HG02798 (cell line): ENCODE results near the gene ARTN.

Experiments used
- ATAC-seq: cut with Tn5 transposase; IDR thresholded peaks from one replicate; pipeline ENCODE4 v1.9.1; 2021; ENCODE audit warnings: mild to moderate bottlenecking; ENCODE audit not compliant: unreplicated experiment, poor library complexity

The ARTN gene, protein sequence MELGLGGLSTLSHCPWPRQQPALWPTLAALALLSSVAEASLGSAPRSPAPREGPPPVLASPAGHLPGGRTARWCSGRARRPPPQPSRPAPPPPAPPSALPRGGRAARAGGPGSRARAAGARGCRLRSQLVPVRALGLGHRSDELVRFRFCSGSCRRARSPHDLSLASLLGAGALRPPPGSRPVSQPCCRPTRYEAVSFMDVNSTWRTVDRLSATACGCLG

DNA sequence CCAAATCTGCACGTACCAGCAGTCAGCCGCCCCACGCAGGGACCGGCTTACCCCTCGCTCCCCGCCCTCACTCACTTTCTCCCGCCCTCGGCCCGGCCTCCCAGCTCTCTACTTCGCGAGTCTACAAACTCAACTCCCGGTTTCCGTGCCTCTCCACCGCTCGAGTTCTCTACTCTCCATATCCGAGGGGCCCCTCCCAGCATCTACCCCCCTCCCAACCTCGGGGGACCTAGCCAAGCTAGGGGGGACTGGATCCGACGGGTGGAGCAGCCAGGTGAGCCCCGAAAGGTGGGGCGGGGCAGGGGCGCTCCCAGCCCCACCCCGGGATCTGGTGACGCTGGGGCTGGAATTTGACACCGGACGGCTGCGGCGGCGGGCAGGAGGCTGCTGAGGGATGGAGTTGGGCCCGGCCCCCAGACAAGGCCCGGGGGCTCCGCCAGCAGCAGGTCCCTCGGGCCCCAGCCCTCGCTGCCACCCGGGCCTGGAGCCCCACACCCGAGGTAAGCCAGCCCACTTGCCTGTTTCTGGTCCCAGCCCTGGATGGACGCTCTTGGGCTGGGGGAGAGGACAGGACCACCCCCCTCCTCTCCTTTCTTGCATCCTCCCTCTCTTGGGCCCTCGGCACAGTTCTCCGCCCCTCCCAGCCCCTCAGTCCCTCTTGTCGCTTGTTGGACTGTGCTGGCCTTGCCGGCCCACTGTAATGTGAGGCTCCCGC lies at the start of gene ARTN:
ARTN (plus strand) TSS at position 416 of the 715 bp plus-strand sequence. CDS start 1,856 bp downstream, outside the sequence.
- no peak for ATAC-seq

DNA sequence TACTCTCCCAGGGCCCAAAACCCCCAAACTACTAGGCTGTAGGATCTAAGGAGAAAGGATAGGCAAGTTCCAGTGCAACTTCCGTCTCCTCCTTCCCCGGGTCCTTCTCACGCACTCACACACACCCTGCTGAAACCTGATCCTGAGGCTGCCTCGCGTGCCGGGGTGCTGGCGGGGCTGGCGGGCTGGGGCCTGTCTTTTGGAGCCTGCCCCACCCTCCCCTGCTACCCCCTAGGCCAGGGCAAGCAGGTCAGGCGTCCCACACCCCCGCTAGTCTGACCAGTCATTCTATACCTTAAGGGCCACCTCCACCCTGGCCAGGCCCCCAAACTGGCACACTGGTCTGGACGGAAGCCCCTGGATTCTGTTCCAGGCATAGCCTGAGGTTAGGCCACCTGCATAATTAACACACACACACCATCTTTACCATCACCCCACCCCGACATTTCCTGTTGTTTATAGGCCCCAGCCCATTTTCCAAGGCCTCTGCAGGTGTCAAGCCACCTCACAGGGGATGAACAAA lies 48.3 kb upstream of the ARTN start:
- no peak for ATAC-seq

DNA sequence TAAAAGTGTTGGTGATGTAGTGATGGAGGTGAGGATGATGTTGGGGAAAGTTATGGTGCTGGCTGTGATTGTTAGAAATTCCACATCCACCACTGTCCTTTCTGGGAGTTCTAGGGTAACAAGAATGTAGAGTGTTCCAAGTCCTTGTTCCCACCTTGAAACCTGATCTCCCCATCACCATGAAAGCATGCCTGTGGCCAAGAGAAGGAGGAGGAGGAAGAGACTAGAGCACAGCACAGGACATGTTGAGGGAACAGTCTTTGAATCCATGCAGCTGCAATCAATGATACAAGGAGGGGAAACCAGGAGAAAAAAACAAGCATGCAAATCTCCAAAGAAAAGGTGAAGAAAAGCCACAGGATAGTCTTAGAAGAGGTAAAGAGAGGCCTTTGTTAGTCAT lies 45.9 kb upstream of the ARTN start:
- ATAC-seq: no peak

DNA sequence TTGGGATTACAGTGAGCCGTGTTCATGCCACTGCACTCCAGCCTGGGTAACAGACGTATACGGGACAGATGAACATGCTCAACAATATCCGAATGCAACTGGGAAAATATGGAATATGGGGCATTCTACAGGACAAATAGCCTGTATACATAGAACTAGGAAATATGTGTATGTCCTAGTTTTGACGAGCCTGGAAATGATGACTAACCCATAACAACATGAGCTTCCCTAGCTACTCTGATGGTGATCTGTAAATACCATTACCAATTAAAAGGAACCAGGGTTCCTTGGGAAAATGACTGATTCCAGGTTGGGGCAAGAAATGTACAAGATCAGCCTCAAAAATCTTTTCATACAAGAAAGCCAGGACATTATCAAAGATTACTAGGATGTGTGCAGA lies 42.8 kb upstream of the ARTN start:
- no peak for ATAC-seq

DNA sequence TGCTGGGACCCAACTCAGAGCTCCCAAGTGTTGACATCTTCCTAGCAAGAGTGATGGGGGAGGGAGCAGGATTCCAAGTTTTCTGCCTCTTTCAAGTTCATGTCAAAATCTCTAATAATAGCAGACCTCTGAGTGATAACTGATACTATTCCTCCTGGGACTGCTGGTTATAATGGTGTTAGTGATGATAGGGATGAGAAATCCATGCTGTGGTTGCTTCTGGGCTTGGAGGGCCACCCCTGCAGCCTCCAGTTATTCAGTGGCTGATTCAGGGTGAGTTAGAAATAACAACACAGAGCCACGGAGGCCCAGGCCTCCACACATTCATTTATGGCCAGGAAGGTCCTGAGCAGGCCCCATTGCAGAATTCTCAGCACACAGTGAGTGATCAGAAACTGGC lies 40.6 kb upstream of the ARTN start:
- no peak for ATAC-seq

DNA sequence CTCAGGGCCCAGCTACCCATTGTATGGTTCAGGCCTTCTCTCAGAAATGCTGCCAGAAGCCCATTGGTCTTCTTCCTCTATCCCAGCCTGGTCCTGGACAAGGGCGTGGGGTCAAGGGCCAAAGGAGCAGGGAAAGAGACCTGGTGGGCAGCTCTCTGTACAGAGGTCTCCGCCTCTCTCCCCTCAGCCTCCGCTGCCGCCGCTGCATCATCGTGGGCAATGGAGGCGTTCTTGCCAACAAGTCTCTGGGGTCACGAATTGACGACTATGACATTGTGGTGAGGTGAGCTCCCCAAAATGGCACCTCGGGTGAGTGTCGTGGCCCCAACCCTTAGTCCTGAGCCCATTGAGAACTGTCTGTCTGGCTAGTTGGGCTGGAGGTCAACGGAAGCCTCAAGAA lies 34.6 kb upstream of the ARTN start:
- ATAC-seq: no peak

DNA sequence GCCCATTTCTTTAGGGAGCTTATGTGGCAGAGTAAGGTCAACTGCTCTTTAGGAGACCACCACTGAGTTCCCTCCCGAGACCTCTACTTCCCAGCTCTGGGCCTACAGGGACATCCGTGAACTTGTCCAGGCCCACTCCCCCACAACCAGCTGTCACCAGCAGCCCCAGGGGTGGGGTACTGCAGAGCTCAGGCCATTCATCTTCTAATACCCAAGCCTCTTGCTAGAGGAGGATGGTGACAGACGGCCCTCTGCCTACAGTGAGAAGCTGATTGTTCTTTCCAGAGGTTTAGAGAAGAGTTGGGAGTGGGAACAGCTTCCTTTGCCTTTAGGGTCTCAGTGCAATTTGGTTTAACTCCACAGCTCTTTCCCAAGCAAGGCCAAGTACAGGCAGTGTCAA lies 33.2 kb upstream of the ARTN start:
- ATAC-seq: no peak

DNA sequence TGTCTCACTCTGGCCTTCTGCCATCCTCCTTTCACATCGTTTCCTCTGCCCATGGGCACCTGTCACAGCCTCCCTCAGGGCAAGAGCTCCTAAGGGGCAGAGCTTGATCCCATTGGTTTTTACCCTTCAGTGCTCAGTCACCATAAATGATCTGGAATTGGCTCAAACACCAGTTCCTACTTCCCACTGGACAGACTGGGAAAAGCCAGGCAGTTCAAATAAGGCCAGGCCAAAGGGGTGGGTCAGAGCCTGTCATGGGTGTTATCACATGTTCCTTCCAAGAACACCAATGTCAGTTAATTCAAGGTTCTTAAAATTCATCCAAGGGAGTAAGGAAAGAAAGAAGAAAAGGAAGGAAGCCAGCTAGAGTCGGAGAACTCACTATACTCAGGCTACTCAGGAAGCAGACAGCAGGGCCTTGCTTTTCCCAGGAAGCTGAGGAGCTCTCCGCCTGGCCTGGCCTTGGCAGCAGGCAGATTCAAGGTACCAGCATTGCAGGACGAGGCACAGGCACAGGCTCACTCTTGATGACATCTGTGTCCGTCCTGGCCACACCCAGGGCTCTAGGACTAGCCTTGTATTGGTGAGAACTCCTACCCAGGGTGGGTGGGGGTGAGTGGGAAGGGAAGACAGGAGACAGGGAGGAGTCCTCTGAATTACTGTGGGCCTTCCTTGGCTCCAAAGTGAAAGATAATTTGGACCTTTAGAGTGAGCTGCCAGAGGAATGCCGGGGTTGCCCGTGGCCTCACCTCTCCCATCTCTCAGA lies 32.2 kb upstream of the ARTN start:
- no peak for ATAC-seq

DNA sequence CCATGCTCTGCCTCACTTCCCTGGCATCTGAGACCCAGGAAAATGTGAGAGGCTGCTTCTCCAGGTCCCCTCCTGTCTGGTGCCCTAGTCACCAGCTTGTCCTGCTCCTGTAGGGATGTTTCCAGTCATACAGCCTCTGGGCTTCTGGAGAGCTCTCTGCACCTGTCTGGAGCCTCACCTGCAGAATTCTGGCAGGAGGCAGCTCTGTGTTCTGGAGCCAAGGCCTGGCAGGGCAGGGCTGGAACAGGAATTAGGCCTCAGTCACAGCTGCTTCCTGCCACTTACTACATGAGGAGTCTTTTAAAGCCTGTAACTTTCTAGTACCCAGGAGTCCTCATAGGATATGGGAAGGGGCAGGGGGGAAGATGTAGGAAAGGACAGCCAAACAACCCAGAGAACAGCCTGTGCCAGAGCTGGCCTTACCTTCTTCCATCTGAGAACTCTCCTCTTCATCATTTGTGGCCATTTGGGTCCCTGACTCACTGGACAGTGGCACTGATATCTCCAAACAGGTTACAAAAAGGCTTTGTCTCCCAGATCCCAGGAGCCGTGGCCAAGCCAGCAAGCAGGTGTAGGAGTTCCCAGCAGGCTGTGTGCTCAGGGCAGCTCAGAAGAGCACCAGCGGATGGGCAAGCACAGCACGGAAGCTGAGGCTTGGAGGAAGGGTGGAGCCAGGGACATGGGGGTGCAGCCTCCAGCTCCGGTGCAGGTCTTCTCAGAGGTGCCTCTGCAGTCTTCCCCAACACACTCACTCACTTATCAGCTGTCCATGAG lies 31.4 kb upstream of the ARTN start:
- ATAC-seq: no peak

DNA sequence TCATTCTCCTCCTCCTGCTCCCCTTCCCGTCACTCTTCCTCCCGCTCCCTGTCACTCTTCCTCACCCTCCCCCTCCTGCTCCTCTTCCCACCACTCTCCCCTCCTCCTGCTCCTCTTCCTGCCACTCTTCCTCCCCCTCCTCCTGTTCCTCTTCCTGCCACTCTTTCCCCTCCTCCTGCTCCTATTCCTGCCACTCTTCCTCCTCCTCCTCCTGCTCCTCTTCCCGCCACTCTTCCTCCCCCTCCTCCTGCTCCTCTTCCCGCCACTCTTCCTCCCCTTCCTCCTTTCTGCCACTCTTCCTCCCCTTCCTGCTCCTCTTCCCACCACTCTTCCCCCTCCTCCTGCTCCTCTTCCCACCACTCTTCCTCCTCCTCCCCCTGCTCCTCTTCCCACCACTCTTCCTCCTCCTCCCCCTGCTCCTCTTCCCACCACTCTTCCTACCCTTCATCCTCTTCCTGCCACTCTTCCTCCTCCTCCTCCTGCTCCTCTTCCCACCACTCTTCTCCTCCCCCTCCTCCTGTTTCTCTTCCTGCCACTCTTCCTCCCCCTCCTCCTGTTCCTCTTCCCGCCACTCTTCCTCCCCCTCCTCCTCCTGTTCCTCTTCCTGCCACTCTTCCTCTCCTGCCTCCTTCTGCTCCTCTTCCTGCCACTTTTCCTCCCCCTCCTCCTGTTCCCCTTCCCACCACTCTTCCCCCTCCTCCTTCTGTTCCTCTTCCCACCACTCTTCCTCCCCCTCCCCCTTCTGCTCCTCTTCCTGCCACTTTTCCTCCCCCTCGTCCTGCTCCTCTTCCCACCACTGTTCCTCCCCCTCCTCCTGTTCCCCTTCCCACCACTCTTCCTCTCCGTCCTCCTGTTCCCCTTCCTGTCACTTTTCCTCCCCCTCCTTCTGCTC lies 28.7 kb upstream of the ARTN start:
- ATAC-seq: no peak

DNA sequence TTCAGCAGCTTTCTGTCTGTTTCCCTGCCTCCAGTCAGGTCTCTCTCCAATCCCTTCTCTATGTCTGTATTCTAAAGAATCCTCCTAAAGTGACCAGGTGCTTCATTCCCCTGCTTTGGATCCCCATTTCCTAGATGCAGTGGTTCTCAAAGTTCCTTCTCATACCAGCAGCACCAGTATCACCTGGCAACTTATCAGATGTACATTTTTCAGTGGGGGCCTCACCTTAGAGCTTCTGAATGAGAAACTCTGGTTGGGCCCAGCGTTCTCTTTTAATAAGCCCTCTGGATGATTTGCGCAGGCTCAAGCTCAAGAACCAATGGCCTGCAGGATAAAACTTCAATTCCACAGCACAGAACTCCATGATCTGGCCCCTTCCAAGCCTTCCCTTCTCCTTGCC lies 25.4 kb upstream of the ARTN start:
- no peak for ATAC-seq

DNA sequence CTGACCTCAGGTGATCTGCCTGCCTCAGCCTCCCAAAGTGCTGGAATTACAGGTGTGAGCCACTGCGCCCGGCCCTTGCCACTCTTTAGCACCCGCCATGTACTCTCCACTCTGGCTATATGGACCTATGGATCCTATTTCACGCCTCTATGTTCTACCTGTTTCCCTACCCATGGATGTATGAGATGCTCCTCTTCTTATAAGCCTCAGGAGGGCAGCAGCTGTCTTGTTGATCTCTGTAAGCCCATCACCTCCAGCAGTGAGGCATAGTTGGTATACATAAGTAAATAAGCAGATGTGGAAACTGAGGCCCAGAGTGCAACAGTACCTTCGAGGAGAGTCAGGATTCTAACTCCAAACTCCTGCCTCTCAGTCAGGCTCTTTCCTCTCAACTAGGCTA lies 24.7 kb upstream of the ARTN start:
- ATAC-seq: no peak

DNA sequence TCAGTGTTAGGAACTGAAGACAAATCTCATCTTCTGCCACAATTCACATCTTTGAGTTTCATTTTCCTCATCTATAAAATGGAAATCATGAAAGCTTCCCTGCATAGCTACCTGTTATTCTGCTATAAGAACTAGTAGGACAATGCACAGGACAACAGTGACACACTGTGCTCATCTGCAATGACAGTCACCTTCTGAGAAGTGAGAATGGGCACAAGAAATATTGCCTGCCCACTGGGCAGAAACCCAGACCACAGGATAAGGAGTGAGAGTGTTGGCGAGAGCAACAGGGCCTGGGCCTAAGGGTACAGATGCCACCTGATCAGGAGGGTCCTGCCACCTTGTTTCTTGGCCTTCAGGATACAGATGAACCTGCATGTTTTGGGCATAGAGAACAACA lies 23.3 kb upstream of the ARTN start:
- ATAC-seq: no peak

DNA sequence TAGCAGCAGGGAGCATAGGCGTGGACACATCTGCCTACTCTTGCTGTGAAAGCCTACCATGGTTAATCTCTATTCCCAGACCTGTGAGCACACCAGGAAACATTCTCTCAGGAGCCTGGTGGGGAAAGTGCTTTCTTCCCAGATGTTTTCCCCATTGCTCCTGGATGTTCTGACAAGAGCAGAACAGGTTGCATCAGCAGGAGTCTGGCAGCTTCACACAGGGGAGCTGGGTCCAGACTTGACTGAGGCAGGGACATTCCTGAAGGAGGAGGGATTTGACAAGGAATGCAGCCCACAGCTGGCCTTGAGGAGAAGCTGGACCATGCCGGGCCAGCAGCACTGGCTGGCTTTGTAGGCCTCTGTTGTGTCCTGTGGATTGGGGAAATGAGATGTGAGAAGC lies 21.0 kb upstream of the ARTN start:
- ATAC-seq: no peak

DNA sequence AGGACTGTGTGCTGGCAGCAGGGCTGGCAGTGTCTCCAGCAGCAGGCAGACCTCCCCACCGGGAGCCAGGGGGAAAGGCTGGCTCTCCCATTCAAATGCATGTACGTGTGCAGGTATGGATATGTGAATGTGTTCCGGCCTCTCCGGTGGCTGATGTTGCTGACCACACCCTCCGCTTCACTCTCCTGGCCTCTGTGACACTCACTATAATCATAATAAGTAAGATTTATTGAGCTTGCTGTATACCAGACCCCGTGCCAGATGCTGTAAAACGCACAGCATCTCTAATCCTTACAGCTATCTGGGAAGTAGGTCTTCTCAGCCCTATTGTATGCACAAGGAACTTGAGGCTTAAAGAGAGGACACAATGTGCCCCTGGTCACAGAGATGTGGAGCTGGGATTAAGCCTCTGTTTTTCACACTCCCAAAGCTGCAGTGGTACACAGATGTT lies 20.5 kb upstream of the ARTN start:
- ATAC-seq: no peak

DNA sequence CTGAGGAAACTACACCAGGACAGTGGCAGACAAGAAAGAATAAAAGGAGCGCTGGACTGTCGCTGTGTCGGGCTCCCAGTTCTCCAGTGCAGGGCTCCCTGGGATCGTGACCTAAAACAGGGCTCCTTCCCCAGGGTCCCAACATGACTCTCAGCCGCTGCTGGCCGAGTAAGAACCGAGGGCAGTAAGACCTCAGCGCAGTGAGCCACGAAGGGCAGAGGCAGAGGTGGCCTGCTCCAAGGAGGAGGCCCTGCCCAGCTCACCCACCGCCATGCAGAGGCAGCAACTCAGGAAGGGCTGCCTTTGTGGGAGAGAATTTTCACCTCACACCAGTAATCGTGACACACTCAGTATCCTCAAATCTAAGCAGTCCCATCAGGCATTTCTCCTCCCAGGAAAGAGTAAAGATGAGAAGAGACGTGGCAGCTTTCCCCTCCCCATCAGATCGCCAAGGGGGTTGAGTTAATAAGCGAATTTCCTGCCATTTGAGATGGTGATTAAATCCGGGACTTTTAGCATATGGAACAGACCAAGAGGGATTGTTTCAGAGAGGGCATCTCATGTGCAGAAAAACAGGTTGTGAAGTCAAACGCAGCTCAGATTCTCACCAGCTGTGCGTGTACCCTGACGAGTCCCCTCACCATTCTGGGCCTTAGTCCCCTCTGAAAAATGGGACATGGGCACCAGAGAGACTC lies 19.8 kb upstream of the ARTN start:
- ATAC-seq: no peak

DNA sequence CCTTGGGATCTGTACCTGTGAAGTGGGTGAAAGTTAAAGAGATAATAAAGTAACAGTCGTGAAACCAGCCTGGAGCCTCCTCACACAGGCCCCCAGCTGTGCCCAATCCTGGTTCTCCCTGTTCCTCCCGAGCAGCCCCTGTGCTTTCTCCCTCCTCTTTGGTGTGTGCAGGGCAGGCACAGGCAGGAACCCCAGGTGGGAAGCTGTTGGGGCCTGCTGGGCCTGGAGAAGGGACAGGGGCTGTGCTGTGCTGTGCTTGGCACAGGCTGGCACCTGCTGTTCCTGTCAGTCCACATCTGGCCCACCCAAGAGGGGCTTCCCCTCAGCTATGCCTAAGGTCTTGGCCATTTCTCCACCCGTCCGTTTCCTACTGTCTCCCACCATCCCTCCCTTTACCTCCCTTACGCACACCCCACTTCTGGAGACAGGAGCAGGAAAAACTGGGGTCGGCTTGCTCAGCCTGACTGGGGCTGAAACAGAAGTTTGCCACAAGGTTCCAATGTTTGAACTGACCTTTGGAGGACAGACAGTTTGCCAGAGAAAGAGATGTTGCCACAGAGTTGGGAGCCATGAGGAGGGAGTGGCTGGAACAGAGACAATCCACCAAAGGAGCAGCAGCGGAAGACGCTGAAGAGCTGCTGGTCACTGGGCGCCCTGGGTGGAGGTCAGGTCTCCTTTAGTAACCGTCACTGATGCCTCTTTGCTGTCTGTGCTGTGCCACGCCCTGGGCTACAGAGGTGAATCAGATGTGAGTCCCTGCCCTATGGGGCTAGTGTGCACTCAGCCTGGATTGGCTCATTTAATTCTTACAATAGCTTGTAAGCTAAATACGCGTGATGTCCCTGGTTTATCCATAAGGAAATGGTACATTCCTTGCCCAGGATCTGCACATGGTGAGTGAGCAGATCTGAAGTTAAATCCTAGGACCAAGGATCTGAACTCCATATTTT lies 18.8 kb upstream of the ARTN start:
- ATAC-seq: no peak

DNA sequence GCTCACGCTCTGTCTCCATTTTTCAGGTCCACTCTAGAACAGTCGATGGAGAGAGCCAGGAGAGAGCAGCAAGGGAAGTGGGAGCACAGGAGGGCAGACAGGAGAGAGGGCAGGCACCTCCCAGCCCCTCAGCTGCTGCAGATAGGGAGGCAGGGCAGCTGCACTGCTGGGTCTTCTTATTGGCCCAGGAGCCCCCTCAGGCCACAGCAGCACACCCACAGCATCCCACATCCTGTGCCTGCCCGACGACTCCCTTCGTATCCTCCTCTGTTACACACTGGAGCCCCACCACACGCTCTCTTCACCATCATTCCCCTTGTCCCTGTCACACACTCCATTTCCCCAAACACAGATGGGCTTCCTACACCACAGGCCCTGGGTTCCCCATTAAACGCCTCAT lies 13.7 kb upstream of the ARTN start:
- no peak for ATAC-seq
